ENCODE results near the gene NRXN2. TPM values are rescaled to one million over a fixed set of nuclear protein-coding genes. Genes with fewer than 3 reads are reported as not detected.

Gene NRXN2
- total RNA-seq, 2 experiments from 2014 or later: 0.07 to 0.22 TPM

- ATAC-seq (no peak), DNase-seq (no peak)
- Mint-ChIP-seq H3K4me3 (no peak overlapping the region), H3K36me3 (ENCODE audit: low read depth) (no peaks in the 10 kb centered on the region), H3K4me1 (ENCODE audit: low read depth) (peaks cover 2% of the 10 kb centered on the region), H3K9me3 (no peaks in the 10 kb centered on the region), H3K27ac (no peak overlapping the region), H3K27me3 (no peaks in the 10 kb centered on the region)
- ChIA-PET POLR2A (interaction anchor here (1.1 kb wide), 1 partner anchor 72 kb away, joined by 3 read pairs; no protein-coding TSS in a partner anchor), CTCF (no interaction called here)
- intact Hi-C loops (cut with micrococcal nuclease): no loop called here
- TF ChIP-seq CTCF (IDR thresholded peaks at IDR 0.05): no peak
These were observed 101.5 kb downstream of the NRXN2 start for GRCh38 chr11:64621283-64622019.

DNA sequence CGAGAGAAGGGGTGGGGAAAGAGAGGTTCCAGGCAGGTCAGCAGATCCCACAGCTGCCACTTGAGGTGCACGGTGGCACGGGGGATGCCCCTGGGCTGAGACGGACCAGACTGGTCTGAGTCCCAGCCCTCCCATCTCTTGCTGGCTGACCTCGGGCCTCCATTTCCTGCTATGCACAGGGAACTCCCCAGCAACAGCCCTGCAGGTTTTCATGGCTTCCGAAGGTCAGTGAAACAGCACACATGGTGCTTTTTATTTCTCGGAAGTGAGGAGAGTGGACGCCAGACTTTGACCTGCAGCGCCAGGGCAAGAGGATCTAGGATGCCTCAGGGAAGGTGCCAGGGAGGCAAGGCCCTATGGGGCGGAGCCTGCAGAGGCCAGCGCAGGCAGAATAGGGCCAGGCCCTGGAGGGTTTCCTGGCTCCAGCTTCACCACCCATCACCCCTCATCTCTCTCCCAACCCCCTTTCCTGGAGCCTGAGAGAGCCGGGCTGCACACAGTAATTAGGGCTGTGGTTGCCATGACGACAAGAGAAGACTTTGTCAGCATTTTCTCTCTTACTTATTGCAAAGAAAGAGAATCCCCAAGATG, 102.5 kb downstream of the NRXN2 start:
- H3K9me3 Mint-ChIP-seq: no peaks in the 10 kb centered on the region
- intact Hi-C loops (cut with micrococcal nuclease): no loop called here
- peaks cover 2% of the 10 kb centered on the region for H3K4me1 Mint-ChIP-seq (ENCODE audit: low read depth)
- ChIA-PET CTCF (no interaction called here), POLR2A (interaction anchor here (1.1 kb wide), 1 partner anchor 73 kb away, joined by 3 read pairs; no protein-coding TSS in a partner anchor)
- ATAC-seq: no peak
- TF ChIP-seq CTCF (IDR thresholded peaks at IDR 0.05): no peak
- no peaks in the 10 kb centered on the region for H3K36me3 Mint-ChIP-seq (ENCODE audit: low read depth)
- no peaks in the 10 kb centered on the region for H3K27me3 Mint-ChIP-seq
- H3K4me3 Mint-ChIP-seq: no peak overlapping the region
- DNase-seq: no peak
- H3K27ac Mint-ChIP-seq: no peak overlapping the region

- ChIA-PET POLR2A (no interaction called here), CTCF (no interaction called here)
- peak; percentile 51 for ATAC-seq
These were observed 103.1 kb downstream of the NRXN2 start for GRCh38 chr11:64619811-64620380.

DNA sequence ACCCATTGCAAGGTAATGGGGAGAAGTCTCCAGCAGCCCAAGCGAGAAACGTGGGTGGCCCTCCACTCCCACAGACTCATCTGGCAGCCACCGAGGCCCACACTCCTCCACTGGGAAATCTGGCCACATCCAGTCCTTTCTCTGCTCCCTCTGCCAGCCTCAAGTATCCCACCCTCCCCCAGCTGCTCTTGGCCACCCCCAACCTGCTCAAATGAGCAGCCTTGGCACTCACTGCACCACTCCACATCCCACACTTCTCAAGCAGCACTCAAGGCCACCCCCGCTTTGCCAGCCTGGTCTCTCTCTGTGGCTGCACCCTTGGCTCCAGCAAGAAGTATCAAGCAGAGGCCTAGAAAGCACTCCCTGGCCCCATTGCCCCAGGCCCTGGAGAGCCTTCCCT, 103.8 kb downstream of the NRXN2 start:
- ChIA-PET POLR2A (no interaction called here), CTCF (no interaction called here)
- Mint-ChIP-seq H3K27ac (no peak overlapping the region), H3K4me1 (ENCODE audit: low read depth) (peaks cover 2% of the 10 kb centered on the region), H3K27me3 (no peaks in the 10 kb centered on the region), H3K36me3 (ENCODE audit: low read depth) (no peaks in the 10 kb centered on the region), H3K4me3 (no peak overlapping the region), H3K9me3 (no peaks in the 10 kb centered on the region)
- ATAC-seq (no peak), DNase-seq (no peak)
- TF ChIP-seq CTCF (IDR thresholded peaks at IDR 0.05): no peak
- intact Hi-C loops (cut with micrococcal nuclease): no loop called here

More at GRCh38 chr11:64619811-64620380, 103.1 kb downstream of the NRXN2 start:
- peak; percentile 46 for DNase-seq
- Mint-ChIP-seq H3K9me3 (no peaks in the 10 kb centered on the region), H3K27me3 (no peaks in the 10 kb centered on the region), H3K36me3 (ENCODE audit: low read depth) (no peaks in the 10 kb centered on the region), H3K4me1 (ENCODE audit: low read depth) (peaks cover 2% of the 10 kb centered on the region), H3K4me3 (no peak overlapping the region), H3K27ac (no peak overlapping the region)
- intact Hi-C loops (cut with micrococcal nuclease): no loop called here
- TF ChIP-seq CTCF (IDR thresholded peaks at IDR 0.05): no peak

DNA sequence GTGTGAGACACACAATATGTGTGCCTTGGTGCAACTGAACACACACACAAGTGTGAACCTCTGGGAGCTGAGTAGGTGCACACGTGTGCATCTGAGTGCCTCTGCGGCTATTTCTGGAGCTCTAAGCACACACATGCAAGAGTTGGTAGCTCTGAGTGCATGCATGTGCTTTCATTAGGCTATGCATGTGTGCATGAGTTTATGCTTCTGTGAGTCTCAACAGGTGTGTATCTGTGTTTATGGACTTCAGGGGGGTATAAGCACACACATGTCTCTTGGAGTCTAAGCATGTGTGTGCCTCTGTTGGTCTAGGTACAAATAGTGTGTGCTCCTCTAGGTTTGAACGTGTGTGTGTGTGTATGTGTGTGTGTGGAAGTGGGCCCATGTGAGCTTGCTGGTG, 106.2 kb downstream of the NRXN2 start:
- H3K4me1 Mint-ChIP-seq (ENCODE audit: low read depth): peaks cover 6% of the 10 kb centered on the region
- no peak for TF ChIP-seq CTCF (IDR thresholded peaks at IDR 0.05)
- H3K36me3 Mint-ChIP-seq (ENCODE audit: low read depth): no peaks in the 10 kb centered on the region

More for the DNA sequence above, 106.2 kb downstream of the NRXN2 start:
- Mint-ChIP-seq H3K27ac (no peak overlapping the region), H3K27me3 (no peaks in the 10 kb centered on the region), H3K4me3 (no peak overlapping the region), H3K9me3 (no peaks in the 10 kb centered on the region)
- intact Hi-C loops (cut with micrococcal nuclease): no loop called here
- ATAC-seq: no peak
- ChIA-PET POLR2A (no interaction called here), CTCF (interaction anchor here (0.6 kb wide), 1 partner anchor 43 kb away, joined by 3 read pairs; no protein-coding TSS in a partner anchor)
- DNase-seq: no peak
